Measurements from ENCODE around the gene BTBD17. TPM values are rescaled to one million over a fixed set of nuclear protein-coding genes. Genes with fewer than 3 reads are reported as not detected.

Gene BTBD17
- total and polyA plus RNA-seq, 2 of the 8 experiments (the other 6 are each of a cell fraction or from before 2014, with no cell fraction given): 7.0 to 14.8 TPM

DNA sequence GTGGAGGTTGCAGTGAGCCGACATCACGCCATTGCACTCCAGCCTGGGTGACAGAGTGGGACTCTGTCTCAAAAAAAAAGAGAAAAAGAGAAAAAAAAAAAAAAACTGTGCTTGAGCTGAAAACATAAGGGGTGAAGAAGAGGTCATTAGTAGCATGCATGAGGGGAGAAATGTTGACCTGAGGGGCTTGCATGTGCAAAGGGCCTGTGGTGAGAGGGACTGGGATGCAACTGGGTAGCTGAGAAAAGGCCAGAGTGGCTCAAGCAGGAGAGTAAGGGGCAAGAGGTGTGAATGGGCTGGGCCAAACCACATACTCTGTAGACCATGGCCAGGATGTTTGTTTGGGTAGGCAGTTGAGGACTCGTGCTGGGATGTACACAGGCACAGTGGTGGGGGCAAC lies 32.3 kb downstream of the BTBD17 start (continued):
- TF ChIP-seq SUZ12 (IDR thresholded peaks at IDR 0.05; ENCODE audit: low read length) (no peak), PHF8 (conservative IDR thresholded peaks at IDR 0.05; ENCODE audit: low read depth, low read length) (no peak), FOSL1 (IDR thresholded peaks at IDR 0.05; ENCODE audit: insufficient read depth, low read depth, low read length) (no peak), NANOG (IDR thresholded peaks at IDR 0.05; ENCODE audit: insufficient read depth, low read depth, low read length, poor library complexity, severe bottlenecking) (no peak), SIRT6 (IDR thresholded peaks at IDR 0.05; ENCODE audit: low read length) (no peak), CHD1 (IDR thresholded peaks at IDR 0.05; ENCODE audit: low read depth, low read length) (no peak), SAP30 (IDR thresholded peaks at IDR 0.05; ENCODE audit: insufficient read depth, insufficient replicate concordance, low read length) (no peak)
- TF ChIP-seq, protein P1, sequence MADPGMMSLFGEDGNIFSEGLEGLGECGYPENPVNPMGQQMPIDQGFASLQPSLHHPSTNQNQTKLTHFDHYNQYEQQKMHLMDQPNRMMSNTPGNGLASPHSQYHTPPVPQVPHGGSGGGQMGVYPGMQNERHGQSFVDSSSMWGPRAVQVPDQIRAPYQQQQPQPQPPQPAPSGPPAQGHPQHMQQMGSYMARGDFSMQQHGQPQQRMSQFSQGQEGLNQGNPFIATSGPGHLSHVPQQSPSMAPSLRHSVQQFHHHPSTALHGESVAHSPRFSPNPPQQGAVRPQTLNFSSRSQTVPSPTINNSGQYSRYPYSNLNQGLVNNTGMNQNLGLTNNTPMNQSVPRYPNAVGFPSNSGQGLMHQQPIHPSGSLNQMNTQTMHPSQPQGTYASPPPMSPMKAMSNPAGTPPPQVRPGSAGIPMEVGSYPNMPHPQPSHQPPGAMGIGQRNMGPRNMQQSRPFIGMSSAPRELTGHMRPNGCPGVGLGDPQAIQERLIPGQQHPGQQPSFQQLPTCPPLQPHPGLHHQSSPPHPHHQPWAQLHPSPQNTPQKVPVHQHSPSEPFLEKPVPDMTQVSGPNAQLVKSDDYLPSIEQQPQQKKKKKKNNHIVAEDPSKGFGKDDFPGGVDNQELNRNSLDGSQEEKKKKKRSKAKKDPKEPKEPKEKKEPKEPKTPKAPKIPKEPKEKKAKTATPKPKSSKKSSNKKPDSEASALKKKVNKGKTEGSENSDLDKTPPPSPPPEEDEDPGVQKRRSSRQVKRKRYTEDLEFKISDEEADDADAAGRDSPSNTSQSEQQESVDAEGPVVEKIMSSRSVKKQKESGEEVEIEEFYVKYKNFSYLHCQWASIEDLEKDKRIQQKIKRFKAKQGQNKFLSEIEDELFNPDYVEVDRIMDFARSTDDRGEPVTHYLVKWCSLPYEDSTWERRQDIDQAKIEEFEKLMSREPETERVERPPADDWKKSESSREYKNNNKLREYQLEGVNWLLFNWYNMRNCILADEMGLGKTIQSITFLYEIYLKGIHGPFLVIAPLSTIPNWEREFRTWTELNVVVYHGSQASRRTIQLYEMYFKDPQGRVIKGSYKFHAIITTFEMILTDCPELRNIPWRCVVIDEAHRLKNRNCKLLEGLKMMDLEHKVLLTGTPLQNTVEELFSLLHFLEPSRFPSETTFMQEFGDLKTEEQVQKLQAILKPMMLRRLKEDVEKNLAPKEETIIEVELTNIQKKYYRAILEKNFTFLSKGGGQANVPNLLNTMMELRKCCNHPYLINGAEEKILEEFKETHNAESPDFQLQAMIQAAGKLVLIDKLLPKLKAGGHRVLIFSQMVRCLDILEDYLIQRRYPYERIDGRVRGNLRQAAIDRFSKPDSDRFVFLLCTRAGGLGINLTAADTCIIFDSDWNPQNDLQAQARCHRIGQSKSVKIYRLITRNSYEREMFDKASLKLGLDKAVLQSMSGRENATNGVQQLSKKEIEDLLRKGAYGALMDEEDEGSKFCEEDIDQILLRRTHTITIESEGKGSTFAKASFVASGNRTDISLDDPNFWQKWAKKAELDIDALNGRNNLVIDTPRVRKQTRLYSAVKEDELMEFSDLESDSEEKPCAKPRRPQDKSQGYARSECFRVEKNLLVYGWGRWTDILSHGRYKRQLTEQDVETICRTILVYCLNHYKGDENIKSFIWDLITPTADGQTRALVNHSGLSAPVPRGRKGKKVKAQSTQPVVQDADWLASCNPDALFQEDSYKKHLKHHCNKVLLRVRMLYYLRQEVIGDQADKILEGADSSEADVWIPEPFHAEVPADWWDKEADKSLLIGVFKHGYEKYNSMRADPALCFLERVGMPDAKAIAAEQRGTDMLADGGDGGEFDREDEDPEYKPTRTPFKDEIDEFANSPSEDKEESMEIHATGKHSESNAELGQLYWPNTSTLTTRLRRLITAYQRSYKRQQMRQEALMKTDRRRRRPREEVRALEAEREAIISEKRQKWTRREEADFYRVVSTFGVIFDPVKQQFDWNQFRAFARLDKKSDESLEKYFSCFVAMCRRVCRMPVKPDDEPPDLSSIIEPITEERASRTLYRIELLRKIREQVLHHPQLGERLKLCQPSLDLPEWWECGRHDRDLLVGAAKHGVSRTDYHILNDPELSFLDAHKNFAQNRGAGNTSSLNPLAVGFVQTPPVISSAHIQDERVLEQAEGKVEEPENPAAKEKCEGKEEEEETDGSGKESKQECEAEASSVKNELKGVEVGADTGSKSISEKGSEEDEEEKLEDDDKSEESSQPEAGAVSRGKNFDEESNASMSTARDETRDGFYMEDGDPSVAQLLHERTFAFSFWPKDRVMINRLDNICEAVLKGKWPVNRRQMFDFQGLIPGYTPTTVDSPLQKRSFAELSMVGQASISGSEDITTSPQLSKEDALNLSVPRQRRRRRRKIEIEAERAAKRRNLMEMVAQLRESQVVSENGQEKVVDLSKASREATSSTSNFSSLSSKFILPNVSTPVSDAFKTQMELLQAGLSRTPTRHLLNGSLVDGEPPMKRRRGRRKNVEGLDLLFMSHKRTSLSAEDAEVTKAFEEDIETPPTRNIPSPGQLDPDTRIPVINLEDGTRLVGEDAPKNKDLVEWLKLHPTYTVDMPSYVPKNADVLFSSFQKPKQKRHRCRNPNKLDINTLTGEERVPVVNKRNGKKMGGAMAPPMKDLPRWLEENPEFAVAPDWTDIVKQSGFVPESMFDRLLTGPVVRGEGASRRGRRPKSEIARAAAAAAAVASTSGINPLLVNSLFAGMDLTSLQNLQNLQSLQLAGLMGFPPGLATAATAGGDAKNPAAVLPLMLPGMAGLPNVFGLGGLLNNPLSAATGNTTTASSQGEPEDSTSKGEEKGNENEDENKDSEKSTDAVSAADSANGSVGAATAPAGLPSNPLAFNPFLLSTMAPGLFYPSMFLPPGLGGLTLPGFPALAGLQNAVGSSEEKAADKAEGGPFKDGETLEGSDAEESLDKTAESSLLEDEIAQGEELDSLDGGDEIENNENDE (IDR thresholded peaks at IDR 0.05; ENCODE audit: insufficient replicate concordance, low read length): no peak
